GM19099 (cell line): ENCODE data around the gene JAM3.

Source experiments
- POLR2A ChIP-seq: IDR thresholded peaks from 3 replicates; pipeline ENCODE4 v1.6.1; 2011; ENCODE audit warnings: low read depth; ENCODE audit not compliant: insufficient read length; ENCODE audit errors: extremely low read depth

Gene JAM3

GRCh38 chr11:134068829-134069425 lies at the start of gene JAM3:
Gene JAM3, plus strand, starts transcription at chr11:134069072. Its CDS starts 12 bp downstream, at chr11:134069084.
- no peak for TF ChIP-seq POLR2A

GRCh38 chr11:134019500-134019899 lies 49.4 kb upstream of the JAM3 start:
- no peak for TF ChIP-seq POLR2A

GRCh38 chr11:134020598-134020997 lies 48.3 kb upstream of the JAM3 start:
- no peak for TF ChIP-seq POLR2A

- no peak for TF ChIP-seq POLR2A
Observed at GRCh38 chr11:134021326-134021725, 47.5 kb upstream of the JAM3 start.

- TF ChIP-seq POLR2A: no peak
Observed at GRCh38 chr11:134022748-134023147, 46.1 kb upstream of the JAM3 start.

- TF ChIP-seq POLR2A: no peak
Observed at GRCh38 chr11:134024420-134025081, 44.3 kb upstream of the JAM3 start.

- no peak for TF ChIP-seq POLR2A
Observed at GRCh38 chr11:134025082-134025429, 43.8 kb upstream of the JAM3 start.

GRCh38 chr11:134026655-134027343 lies 42.1 kb upstream of the JAM3 start:
- no peak for TF ChIP-seq POLR2A

GRCh38 chr11:134027671-134028070 lies 41.2 kb upstream of the JAM3 start:
- TF ChIP-seq POLR2A: no peak

GRCh38 chr11:134028368-134028920 lies 40.4 kb upstream of the JAM3 start:
- TF ChIP-seq POLR2A: no peak

GRCh38 chr11:134030853-134031252 lies 38.0 kb upstream of the JAM3 start:
- TF ChIP-seq POLR2A: no peak

GRCh38 chr11:134032043-134032442 lies 36.8 kb upstream of the JAM3 start:
- TF ChIP-seq POLR2A: no peak

GRCh38 chr11:134032501-134033091 lies 36.3 kb upstream of the JAM3 start:
- no peak for TF ChIP-seq POLR2A

GRCh38 chr11:134033276-134033675 lies 35.6 kb upstream of the JAM3 start:
- no peak for TF ChIP-seq POLR2A

- no peak for TF ChIP-seq POLR2A
Observed at GRCh38 chr11:134033696-134034491, 35.0 kb upstream of the JAM3 start.
